A549 (cell line): Measurements from ENCODE around the gene TESK2. TPM values are rescaled to one million over a fixed set of nuclear protein-coding genes. Genes with fewer than 3 reads are reported as not detected.

Experiments used
- ATAC-seq, 2 experiments: fragments of 200-7000 bp in 1 of 2; fragments of >200 bp in 1 of 2; cut with Nextera tagmentation in 1 of 2; cut with Tn5 transposase in 1 of 2; 3 replicates each; pipeline versions ENCODE4 v1.8.0 to v1.9.1; 2018 to 2020; ENCODE audit warnings: mild to moderate bottlenecking in 1 of 2, moderate library complexity in 1 of 2
- CTCF ChIA-PET: fragments of 300-600 bp; sonication (Branson Sonifier 250); formaldehyde crosslinking; extraction: SDS; loops from one replicate; lab custom pipeline; 2021; ENCODE audit warnings: antibody characterized with exemption, inconsistent platforms; lab: Yijun Ruan, JAX
- POLR2A ChIA-PET: fragments of 350-600 bp; formaldehyde crosslinking; extraction: SDS; loops from one replicate; lab custom pipeline; 2021; ENCODE audit warnings: antibody characterized with exemption, inconsistent platforms; lab: Yijun Ruan, JAX
- DNase-seq, 2 experiments: peaks; one replicate each; pipeline versions ENCODE4 v3.0.0 to v3.0.0-alpha.2; 2011 to 2016; ENCODE audit warnings: low read depth in 1 of 2, low spot score in 1 of 2
- FAIRE-seq: peaks from 2 replicates; lab custom pipeline; 2011; peaks lifted over from hg19 to GRCh38; lab: Jason Lieb, UNC
- H3K27ac ChIP-seq, 2 experiments: fragments of >200 bp; sonication (Bioruptor Twin); formaldehyde crosslinking; 3 replicates each; pipeline ENCODE4 v1.5.1; 2016 to 2017
- H3K4me1 ChIP-seq: fragments of >200 bp; sonication (Bioruptor Twin); formaldehyde crosslinking; 3 replicates; pipeline ENCODE4 v1.6.1; 2016
- H3K4me2 ChIP-seq: fragments of >200 bp; sonication (Bioruptor Twin); formaldehyde crosslinking; 3 replicates; pipeline ENCODE4 v1.6.1; 2016
- H3K4me3 ChIP-seq: fragments of >200 bp; sonication (Bioruptor Twin); formaldehyde crosslinking; 3 replicates; pipeline ENCODE4 v1.5.1; 2016
- H3K9me3 ChIP-seq: fragments of >200 bp; sonication (Bioruptor Twin); formaldehyde crosslinking; 3 replicates; pipeline ENCODE4 v1.6.1; 2016
- BCL3 ChIP-seq: fragments of >200 bp; sonication (Bioruptor Twin); formaldehyde crosslinking; IDR thresholded peaks from 3 replicates; pipeline ENCODE4 v1.6.1; 2016
- CHD4 ChIP-seq: fragments of 200-600 bp; sonication (generic); IDR thresholded peaks from 2 replicates; pipeline ENCODE4 v1.6.1; 2016; ENCODE audit warnings: antibody characterized with exemption, mild to moderate bottlenecking, borderline replicate concordance
- E2F6 ChIP-seq: IDR thresholded peaks from 2 replicates; pipeline ENCODE4 v1.6.1; 2012; ENCODE audit warnings: low read depth, borderline replicate concordance
- EHMT2 ChIP-seq: fragments of 200-600 bp; sonication (generic); IDR thresholded peaks from 2 replicates; pipeline ENCODE4 v1.6.1; 2016; ENCODE audit warnings: antibody characterized with exemption, low read depth, mild to moderate bottlenecking, moderate library complexity
- ESRRA ChIP-seq: fragments of 150-350 bp; IDR thresholded peaks from 2 replicates; pipeline ENCODE4 v1.6.1; 2014; ENCODE audit warnings: mild to moderate bottlenecking, low read length, borderline replicate concordance
- FOSB ChIP-seq: fragments of 250-450 bp; sonication (Bioruptor Pico); IDR thresholded peaks from 2 replicates; pipeline ENCODE4 v1.5.0; 2020; ENCODE audit warnings: mild to moderate bottlenecking, moderate library complexity
- FOSL2 ChIP-seq, 2 experiments: fragments of 450-650 bp in 1 of 2; fragments of >200 bp in 1 of 2; sonication (Bioruptor Twin) in 1 of 2; formaldehyde crosslinking; IDR thresholded peaks; 2 replicates each; pipeline versions ENCODE4 v1.5.0 to v1.6.1; 2016 to 2020; ENCODE audit warnings: mild to moderate bottlenecking in 1 of 2, moderate library complexity in 1 of 2
- GATA3 ChIP-seq: IDR thresholded peaks from 2 replicates; pipeline ENCODE4 v1.6.1; 2012; ENCODE audit warnings: borderline replicate concordance
- HDAC2 ChIP-seq: fragments of 200-600 bp; sonication (generic); IDR thresholded peaks from 2 replicates; pipeline ENCODE4 v1.6.1; 2016
- JUNB ChIP-seq: fragments of >200 bp; sonication (Bioruptor Twin); formaldehyde crosslinking; IDR thresholded peaks from 2 replicates; pipeline ENCODE4 v1.6.1; 2016
- MAX ChIP-seq: IDR thresholded peaks from 2 replicates; pipeline ENCODE4 v1.6.1; 2012
- NFE2L2 ChIP-seq: fragments of 150-350 bp; conservative IDR thresholded peaks from 2 replicates; pipeline ENCODE4 v1.6.1; 2014; ENCODE audit warnings: low read length
- NPAS2 ChIP-seq: fragments of 250-450 bp; sonication (Bioruptor Pico); IDR thresholded peaks from 2 replicates; pipeline ENCODE4 v1.8.0; 2022; ENCODE audit warnings: mild to moderate bottlenecking, moderate library complexity, borderline replicate concordance
- NR3C1 ChIP-seq: fragments of >200 bp; sonication (Bioruptor Twin); formaldehyde crosslinking; IDR thresholded peaks from 3 replicates; pipeline ENCODE4 v1.6.1; 2017
- RCOR1 ChIP-seq: fragments of 150-350 bp; IDR thresholded peaks from 2 replicates; pipeline ENCODE4 v1.6.1; 2014; ENCODE audit warnings: antibody characterized with exemption, low read length, low read depth
- RFX5 ChIP-seq: fragments of 450-650 bp; IDR thresholded peaks from 2 replicates; pipeline ENCODE4 v1.7.1; 2014; ENCODE audit warnings: antibody characterized with exemption, mild to moderate bottlenecking, moderate library complexity
- ZC3H11A ChIP-seq: fragments of 450-650 bp; IDR thresholded peaks from 2 replicates; pipeline ENCODE4 v1.6.1; 2014; ENCODE audit warnings: antibody characterized with exemption, mild to moderate bottlenecking
- WGBS: methylation state at CpG from one replicate; pipeline ENCODE4 v1.1.6; 2017; ENCODE audit errors: missing lambda C conversion rate; 5-methylcytosine and 5-hydroxymethylcytosine counted together
- polyA plus RNA-seq, 4 experiments: library from polyadenylated mRNA; depleted of rRNA in 3 of 4; stranded (reverse); fragments of >200 nt; fragmentation: RNase III in 1 of 4; extraction: RNeasy Plus Mini Kit Qiagen cat#74134 plus additional on column Dnase treatment in 1 of 4; gene quantifications; 2 replicates in 3 of 4; 3 replicates in 1 of 4; pipeline ENCODE4 v1.2.3, GENCODE V29; 2011 to 2017

The TESK2 gene
- polyA plus RNA-seq, 2 of the 4 experiments (the other 2 are of a cell fraction), result 0.22 to 0.48 TPM

- H3K4me1 ChIP-seq, result no peaks in the 10 kb centered on the region
- no peak for TF ChIP-seq FOSB (CRISPR knock-in tag)
- TF ChIP-seq RCOR1, result no peak
- no peak for TF ChIP-seq RFX5
- TF ChIP-seq EHMT2, result no peak
- no peak for TF ChIP-seq MAX
- no peak for TF ChIP-seq NPAS2 (CRISPR knock-in tag)
- TF ChIP-seq NFE2L2, result no peak
- TF ChIP-seq, all 56 proteins: peak for 0
- 73% methylated on average over 6 of the region's 6 CpGs for WGBS
- ChIA-PET POLR2A (interaction anchor here (1.1 to 1.6 kb wide), 2 partner anchors 14 to 15 kb away, joined by 4 to 6 read pairs; partner anchors contain the start of genes AKR1A1 and PRDX1), CTCF (interaction anchor here (0.9 to 1.9 kb wide), 3 partner anchors 14 to 189 kb away, joined by 3 to 5 read pairs (median 3); partner anchors contain the start of gene AKR1A1)
- H3K4me2 ChIP-seq, result no peak overlapping the region
- DNase-seq, result no peak
- no peak for ATAC-seq
- no peak overlapping the region for H3K27ac ChIP-seq
- H3K4me3 ChIP-seq, result no peak overlapping the region
- no peaks in the 10 kb centered on the region for H3K9me3 ChIP-seq
- FAIRE-seq, result no peak
Observed at GRCh38 chr1:45535988-45536766, 45.2 kb upstream of the TESK2 start.

GRCh38 chr1:45531873-45532272, 40.9 kb upstream of the TESK2 start:
- Histone ChIP-seq H3K4me2 (no peak overlapping the region), H3K4me3 (no peak overlapping the region), H3K9me3 (no peaks in the 10 kb centered on the region), H3K27ac (no peak overlapping the region), H3K4me1 (peaks cover 5% of the 10 kb centered on the region; the same call in 1 of the 3 replicates)
- DNase-seq (no peak), FAIRE-seq (no peak), ATAC-seq (no peak)
- TF ChIP-seq NR3C1, result no peak
- no peak for TF ChIP-seq CHD4
- TF ChIP-seq JUNB, result no peak
- no peak for TF ChIP-seq BCL3
- no peak for TF ChIP-seq ZC3H11A
- TF ChIP-seq GATA3, result no peak
- TF ChIP-seq NFE2L2, result no peak
- TF ChIP-seq HDAC2, result no peak
- POLR2A ChIA-PET, result interaction anchor here (0.6 kb wide), 1 partner anchor 72 kb away, joined by 3 read pairs; no protein-coding TSS in a partner anchor
- 80% methylated on average over 5 of the region's 5 CpGs for WGBS
- CTCF ChIA-PET, result interaction anchor here (0.6 kb wide), 1 partner anchor 518 kb away, joined by 3 read pairs; no protein-coding TSS in a partner anchor

- H3K4me3 ChIP-seq, result no peak overlapping the region
- ATAC-seq, result no peak
- ChIA-PET POLR2A (interaction anchor here (1.3 kb wide), 1 partner anchor 9 kb away, joined by 5 read pairs; the partner anchor contains the start of gene PRDX1), CTCF (interaction anchor here (1.2 kb wide), 1 partner anchor 39 kb away, joined by 11 read pairs; no protein-coding TSS in a partner anchor)
- no peak for FAIRE-seq
- TF ChIP-seq ZC3H11A, result no peak
- no peak for TF ChIP-seq FOSL2 (IDR thresholded peaks at IDR 0.05)
- no peak for TF ChIP-seq FOSL2 (CRISPR knock-in tag; IDR thresholded peaks at IDR 0.05)
- no peak for TF ChIP-seq E2F6
- TF ChIP-seq ESRRA, result no peak
- TF ChIP-seq FOSB (CRISPR knock-in tag), result no peak
- TF ChIP-seq EHMT2, result no peak
- H3K27ac ChIP-seq, result no peak overlapping the region
- peaks cover 17% of the 10 kb centered on the region for H3K4me1 ChIP-seq
- no peaks in the 10 kb centered on the region for H3K9me3 ChIP-seq
- DNase-seq, result no peak
- H3K4me2 ChIP-seq, result no peak overlapping the region
- 96% methylated on average over 11 of the region's 11 CpGs for WGBS
Observed at GRCh38 chr1:45530632-45531135, 39.7 kb upstream of the TESK2 start.
